KBM-7 (cell line): ENCODE data around the gene TYMS.
A peak's percentile ranks its signal among the peaks of the same experiment; 100 is the strongest.

Source experiments
- DNase-seq: peaks from one replicate; pipeline ENCODE4 v3.0.0-alpha.2; 2015
- in situ Hi-C: fragments of 300-500 bp; cut with MboI; formaldehyde crosslinking; loops from 2 replicates; pipeline ENCODE4 v1.14.3; 2020; ENCODE audit warnings: low sequenced_read_pairs, low pct_unique_long_range_greater_than_20kb, mixed read lengths

The TYMS gene

DNA sequence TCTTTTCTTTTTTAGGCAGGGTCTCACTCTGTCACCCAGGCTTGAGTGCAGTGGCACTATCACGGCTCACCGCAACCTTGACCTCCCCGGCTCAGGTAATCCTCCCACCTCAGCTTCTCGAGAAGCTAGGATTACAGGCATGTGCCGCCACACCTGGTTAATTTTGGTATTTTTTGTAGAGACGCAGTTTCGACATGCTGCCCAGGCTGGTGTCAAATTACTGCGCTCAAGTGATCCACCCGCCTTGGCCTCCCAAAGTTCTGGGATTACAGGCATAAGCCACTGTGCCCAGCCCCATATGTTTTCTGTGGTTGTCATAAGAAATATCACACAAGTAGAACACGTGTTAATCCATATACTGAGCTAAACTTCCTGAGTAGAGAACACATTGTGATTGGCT lies 40.3 kb downstream of the TYMS start:
- in situ Hi-C loops, result no loop called here
- DNase-seq, result no peak

- in situ Hi-C loops, result no loop called here
- no peak for DNase-seq
Measured at GRCh38 chr18:703213-703967, 45.9 kb downstream of the TYMS start.

GRCh38 chr18:706405-706804 lies 49.0 kb downstream of the TYMS start:
- in situ Hi-C loops, result no loop called here
- no peak for DNase-seq

- in situ Hi-C loops, result no loop called here
- no peak for DNase-seq
Measured at GRCh38 chr18:708096-708495, 50.6 kb downstream of the TYMS start.

DNA sequence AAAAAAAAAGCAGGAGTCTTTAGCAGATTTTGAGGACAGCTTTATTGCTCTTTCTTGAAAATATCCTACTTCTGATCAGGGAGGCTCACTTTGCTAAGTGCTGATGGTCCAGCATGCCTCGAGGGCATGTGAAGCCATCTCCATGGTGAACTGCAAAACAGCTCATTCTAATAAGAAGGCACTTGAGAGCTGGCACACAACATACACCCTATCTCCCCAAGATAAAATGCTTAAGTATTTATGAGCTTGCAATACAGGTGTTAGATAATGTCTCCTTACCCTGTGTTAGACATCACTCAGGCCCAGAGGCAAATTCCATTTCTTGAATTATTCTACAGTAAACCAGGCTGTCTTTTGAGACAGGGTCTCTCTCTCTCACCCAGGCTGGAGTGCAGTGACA lies 52.3 kb downstream of the TYMS start:
- DNase-seq, result no peak
- in situ Hi-C loops, result no loop called here

DNA sequence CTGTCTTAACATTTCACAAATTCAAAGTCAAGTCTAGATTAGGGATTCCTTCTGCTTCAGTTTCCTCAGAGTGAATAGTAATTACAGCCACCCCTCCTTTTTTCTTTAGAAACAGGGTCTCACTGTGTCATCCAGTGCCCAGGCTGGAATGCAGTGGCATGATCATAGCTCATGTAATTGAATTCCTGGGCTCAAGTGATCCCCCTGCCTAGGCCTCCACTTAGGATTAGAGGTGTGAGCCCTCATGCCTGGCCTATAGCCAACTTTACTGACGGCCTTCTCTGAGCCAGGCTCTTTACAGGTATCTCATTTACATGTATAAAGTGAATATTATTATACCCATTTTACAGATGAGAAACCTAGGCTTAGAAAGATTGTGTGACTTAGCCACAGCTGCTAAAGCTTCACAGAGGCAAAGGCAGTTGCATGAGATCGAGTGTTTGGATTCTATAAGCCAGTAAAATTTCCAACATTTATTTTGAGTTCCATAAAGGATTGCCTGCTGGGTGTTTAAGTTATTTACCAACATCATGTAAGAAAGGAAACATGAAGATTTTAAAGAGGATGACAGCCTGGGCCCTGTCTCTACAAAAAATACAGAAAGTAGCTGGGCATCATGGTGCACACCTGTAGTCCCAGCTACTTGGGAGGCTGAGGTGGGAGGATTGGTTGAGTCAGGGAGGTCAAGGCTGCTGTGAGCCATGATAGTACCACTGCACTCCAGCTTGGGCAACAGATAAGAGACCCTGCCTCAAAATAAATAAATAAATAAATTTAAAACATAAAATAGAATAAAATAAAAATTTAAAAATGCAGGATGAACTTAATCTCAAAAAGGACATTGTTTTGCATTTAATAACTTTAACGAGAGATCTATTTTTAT lies 53.2 kb downstream of the TYMS start:
- DNase-seq, result no peak

GRCh38 chr18:711310-711656 lies 53.8 kb downstream of the TYMS start:
- DNase-seq, result no peak
- in situ Hi-C loops, result no loop called here

More for the DNA sequence above, 53.2 kb downstream of the TYMS start:
- in situ Hi-C loops, result no loop called here

DNA sequence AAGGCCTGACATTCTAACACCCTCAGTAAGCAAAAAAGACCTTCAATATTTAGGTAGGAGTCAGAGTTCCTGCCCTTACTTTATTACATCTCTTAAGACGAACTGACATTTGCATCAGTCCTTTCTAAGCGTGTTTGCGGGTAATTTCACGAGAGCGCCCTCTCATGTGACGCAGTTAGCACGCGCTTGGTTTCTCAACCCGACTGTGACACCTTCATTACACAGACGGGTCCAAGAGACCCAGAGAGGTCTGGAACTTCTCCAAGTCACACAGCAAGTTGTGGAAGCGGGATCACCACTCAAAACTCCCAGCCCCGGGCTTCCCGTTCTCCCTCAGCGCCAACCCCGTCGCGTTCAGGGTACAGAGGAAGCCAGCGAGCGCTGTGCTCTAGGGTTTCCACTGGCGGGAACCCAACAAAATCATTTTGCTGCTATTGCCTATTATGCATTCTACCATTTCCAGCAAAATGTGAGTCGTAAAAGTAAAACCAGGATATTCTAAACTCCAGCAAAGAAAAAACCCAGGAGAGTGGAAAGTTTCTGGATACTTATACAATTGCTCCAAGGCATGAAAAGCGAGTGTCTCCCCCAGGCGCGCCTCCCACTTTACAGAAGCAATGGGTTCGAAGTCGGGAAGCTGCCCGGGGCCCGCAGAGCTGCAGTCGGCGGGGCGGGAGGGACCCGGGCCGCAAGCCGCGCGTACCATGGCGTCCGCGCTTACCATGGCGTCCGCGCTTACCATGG lies 54.4 kb downstream of the TYMS start:
- in situ Hi-C loops, result no loop called here
- peak; percentile 75 for DNase-seq

DNA sequence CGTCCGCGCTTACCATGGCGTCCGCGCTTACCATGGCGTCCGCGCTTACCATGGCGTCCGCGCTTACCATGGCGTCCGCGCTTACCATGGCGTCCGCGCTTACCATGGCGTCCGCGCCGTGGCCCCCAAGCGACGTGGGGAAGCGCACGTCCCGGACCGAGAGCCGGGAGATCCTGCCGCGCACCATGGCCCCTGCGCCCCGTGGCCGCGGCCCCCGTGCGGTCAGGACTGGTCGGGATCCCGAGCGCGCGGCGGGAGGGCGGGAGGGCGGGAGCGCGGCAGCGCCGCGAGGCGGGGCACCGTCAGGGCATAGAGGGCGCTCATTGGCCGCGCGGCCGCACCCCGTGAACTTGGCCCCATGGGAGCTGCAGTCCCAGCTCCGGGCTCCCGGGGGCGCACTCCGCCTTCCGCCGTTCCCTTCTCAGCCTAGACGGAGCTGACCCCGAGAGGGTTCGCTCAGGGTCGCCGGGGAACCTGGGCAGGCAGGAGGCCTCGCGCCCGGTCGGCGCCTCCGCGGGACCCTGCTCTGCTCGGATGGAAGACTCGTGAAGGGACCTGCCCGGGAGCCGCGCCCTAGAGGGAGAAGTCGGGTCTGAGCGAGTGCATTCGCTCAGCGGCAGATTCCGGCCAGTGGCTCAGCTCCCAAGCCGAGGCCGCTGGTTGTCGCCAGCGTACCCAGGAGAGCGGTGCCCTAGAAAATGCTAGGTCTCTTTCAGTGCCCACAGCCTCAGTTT lies 55.1 kb downstream of the TYMS start, which contains the start of gene ENOSF1:
TSS of gene ENOSF1 (minus strand) at position 230 of the 734 bp plus-strand sequence. CDS start at position 187, 43 bp downstream.
- in situ Hi-C loops, result no loop called here
- peak; percentile 90 for DNase-seq

DNA sequence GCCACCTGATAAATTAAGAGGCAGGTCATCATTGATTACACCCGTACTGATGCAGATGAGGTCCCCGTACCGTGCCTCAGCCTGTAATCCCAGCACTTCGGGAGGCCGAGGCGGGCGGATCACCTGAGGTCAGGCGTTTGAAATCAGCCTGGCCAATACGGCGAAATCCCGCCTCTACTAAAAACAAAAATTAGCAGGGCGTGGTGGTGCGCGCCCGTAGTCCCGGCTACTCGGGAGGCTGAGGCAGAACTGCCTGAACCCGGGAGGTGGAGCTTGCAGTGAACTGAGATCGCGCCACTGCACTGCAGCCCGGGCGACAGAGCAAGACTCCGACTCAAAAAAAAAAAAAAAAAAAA lies 55.7 kb downstream of the TYMS start:
- in situ Hi-C loops, result no loop called here

DNA sequence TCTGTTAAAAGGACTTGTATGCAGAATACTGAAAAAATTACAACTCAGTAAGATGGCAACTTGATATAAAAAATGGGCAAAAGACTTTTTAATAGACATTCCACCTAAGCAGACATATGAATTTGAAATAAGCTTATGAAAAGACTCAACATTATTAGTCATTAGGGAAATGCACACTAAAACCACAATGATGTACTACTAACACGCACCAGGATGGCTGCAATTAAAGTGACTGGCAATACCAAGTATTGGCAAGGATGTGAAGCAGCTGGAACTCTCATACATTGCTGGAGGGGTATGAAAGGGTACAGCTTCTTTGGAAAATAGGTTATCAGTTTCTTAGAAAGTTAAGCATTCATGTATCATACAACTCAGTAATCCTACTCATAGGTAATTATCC lies 58.2 kb downstream of the TYMS start:
- in situ Hi-C loops, result no loop called here
- DNase-seq, result no peak

More for the DNA sequence above, 55.7 kb downstream of the TYMS start:
- no peak for DNase-seq

DNA sequence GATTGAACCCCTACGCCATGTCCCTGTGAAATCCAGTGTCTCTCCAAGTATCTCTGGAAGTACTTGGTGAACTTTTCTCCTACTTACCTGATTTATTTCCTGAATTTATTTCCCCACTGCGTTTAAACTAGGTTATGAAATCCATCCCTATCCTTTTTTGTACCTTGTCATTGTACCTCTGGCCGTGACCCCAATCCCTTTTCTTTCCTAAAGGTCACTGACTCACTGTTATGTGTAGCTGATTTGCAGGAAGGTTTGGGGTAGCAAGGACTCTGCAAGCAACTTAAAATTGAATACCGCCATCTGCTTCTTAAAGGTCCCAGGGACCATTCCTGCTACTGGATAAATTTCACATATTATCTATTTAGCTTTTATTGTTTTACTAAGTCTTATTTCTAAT lies 59.5 kb downstream of the TYMS start:
- in situ Hi-C loops, result no loop called here
- no peak for DNase-seq
